ENCODE measurements around the gene WASHC4.

WASHC4 gene

GRCh38 chr12:105141320-105141922 lies 33.9 kb downstream of the WASHC4 start:
- no peak for DNase-seq (ENCODE audit: extremely low spot score)
- CTCF ChIA-PET, result no interaction called here
- TF ChIP-seq ELF4 (IDR thresholded peaks at IDR 0.05) (no peak), FOXA1 (IDR thresholded peaks at IDR 0.05) (no peak), CTBP1 (IDR thresholded peaks at IDR 0.05; ENCODE audit: borderline replicate concordance) (no peak), ARNT (IDR thresholded peaks at IDR 0.05) (no peak), ZNF384 (IDR thresholded peaks at IDR 0.05) (no peak), TARDBP (IDR thresholded peaks at IDR 0.05) (no peak), FOXK2 (IDR thresholded peaks at IDR 0.05) (no peak), HDGF (IDR thresholded peaks at IDR 0.05; ENCODE audit: borderline replicate concordance) (no peak), BHLHE40 (IDR thresholded peaks at IDR 0.05; ENCODE audit: borderline replicate concordance) (no peak), SP1 (IDR thresholded peaks at IDR 0.05) (no peak), SUZ12 (IDR thresholded peaks at IDR 0.05) (no peak), L3MBTL2 (conservative IDR thresholded peaks at IDR 0.05) (no peak)
- POLR2A ChIA-PET, result no interaction called here

DNA sequence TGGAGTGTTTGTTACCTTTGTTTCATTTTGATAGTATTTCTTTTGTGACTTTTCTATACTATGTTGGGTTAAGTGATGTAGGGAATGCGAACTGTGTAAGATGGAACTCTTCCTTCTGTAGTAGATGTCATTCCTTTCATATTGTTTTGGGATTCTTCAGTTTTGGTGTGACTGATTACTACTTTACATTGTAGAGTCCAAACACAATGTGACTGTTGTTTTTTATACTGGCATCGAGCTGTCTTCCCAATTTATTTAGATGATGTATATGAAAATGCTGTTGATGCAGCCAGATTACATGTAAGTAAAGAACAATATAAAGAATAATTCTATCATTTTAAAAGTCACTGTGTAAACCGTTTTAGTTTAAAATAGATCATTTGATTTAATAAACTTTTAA lies 34.7 kb downstream of the WASHC4 start:
- TF ChIP-seq TARDBP (IDR thresholded peaks at IDR 0.05) (no peak), FOXK2 (IDR thresholded peaks at IDR 0.05) (no peak), ARNT (IDR thresholded peaks at IDR 0.05) (no peak), LEF1 (IDR thresholded peaks at IDR 0.05; ENCODE audit: borderline replicate concordance) (no peak), HDGF (IDR thresholded peaks at IDR 0.05; ENCODE audit: borderline replicate concordance) (no peak), PKNOX1 (IDR thresholded peaks at IDR 0.05) (no peak), SP1 (IDR thresholded peaks at IDR 0.05) (no peak), ELF4 (IDR thresholded peaks at IDR 0.05) (no peak), FOXM1 (IDR thresholded peaks at IDR 0.05; ENCODE audit: borderline replicate concordance) (no peak), CTBP1 (IDR thresholded peaks at IDR 0.05; ENCODE audit: borderline replicate concordance) (no peak), FOXA1 (IDR thresholded peaks at IDR 0.05) (no peak), BHLHE40 (IDR thresholded peaks at IDR 0.05; ENCODE audit: borderline replicate concordance) (no peak), ZNF384 (IDR thresholded peaks at IDR 0.05) (no peak), L3MBTL2 (conservative IDR thresholded peaks at IDR 0.05) (no peak), SUZ12 (IDR thresholded peaks at IDR 0.05) (no peak), NFRKB (IDR thresholded peaks at IDR 0.05) (no peak)
- no peak for DNase-seq (ENCODE audit: extremely low spot score)
- CTCF ChIA-PET, result no interaction called here
- POLR2A ChIA-PET, result no interaction called here

DNA sequence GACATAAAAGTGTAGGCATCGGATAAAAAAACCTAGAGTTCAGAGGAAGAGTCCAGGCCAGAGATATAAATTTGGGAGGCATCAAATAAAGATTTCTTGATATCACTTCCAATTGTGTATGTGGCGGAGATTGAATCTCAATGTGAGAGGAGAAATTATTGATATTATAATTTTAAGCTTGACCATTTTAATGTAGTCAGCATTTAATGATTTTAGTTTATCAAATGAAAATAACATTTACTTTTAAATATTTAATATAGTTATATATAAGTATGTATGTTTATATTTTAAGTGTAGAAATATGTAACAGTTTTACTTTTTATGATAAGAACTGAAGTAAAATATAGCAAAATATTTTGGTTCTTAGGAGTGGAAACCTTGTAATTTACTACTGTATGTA lies 48.7 kb downstream of the WASHC4 start:
- DNase-seq (ENCODE audit: extremely low spot score), result no peak
- POLR2A ChIA-PET, result no interaction called here
- TF ChIP-seq PKNOX1 (IDR thresholded peaks at IDR 0.05), result no peak
- no peak for TF ChIP-seq ARNT (IDR thresholded peaks at IDR 0.05)
- TF ChIP-seq L3MBTL2 (conservative IDR thresholded peaks at IDR 0.05), result no peak
- no peak for TF ChIP-seq TARDBP (IDR thresholded peaks at IDR 0.05)
- TF ChIP-seq SUZ12 (IDR thresholded peaks at IDR 0.05), result no peak
- no peak for TF ChIP-seq LEF1 (IDR thresholded peaks at IDR 0.05; ENCODE audit: borderline replicate concordance)
- CTCF ChIA-PET, result no interaction called here

- DNase-seq (ENCODE audit: extremely low spot score), result no peak
- no peak for TF ChIP-seq FOXM1 (IDR thresholded peaks at IDR 0.05; ENCODE audit: borderline replicate concordance)
- no peak for TF ChIP-seq SP1 (IDR thresholded peaks at IDR 0.05)
- no peak for TF ChIP-seq TARDBP (IDR thresholded peaks at IDR 0.05)
- TF ChIP-seq L3MBTL2 (conservative IDR thresholded peaks at IDR 0.05), result no peak
- TF ChIP-seq HDGF (IDR thresholded peaks at IDR 0.05; ENCODE audit: borderline replicate concordance), result no peak
- TF ChIP-seq ZNF384 (IDR thresholded peaks at IDR 0.05), result no peak
- TF ChIP-seq FOXA1 (IDR thresholded peaks at IDR 0.05), result no peak
- no peak for TF ChIP-seq CTBP1 (IDR thresholded peaks at IDR 0.05; ENCODE audit: borderline replicate concordance)
- no peak for TF ChIP-seq NFRKB (IDR thresholded peaks at IDR 0.05)
- TF ChIP-seq PKNOX1 (IDR thresholded peaks at IDR 0.05), result no peak
- TF ChIP-seq ELF4 (IDR thresholded peaks at IDR 0.05), result no peak
- no peak for TF ChIP-seq SUZ12 (IDR thresholded peaks at IDR 0.05)
- TF ChIP-seq ARNT (IDR thresholded peaks at IDR 0.05), result no peak
- no peak for TF ChIP-seq BHLHE40 (IDR thresholded peaks at IDR 0.05; ENCODE audit: borderline replicate concordance)
- no peak for TF ChIP-seq LEF1 (IDR thresholded peaks at IDR 0.05; ENCODE audit: borderline replicate concordance)
- ChIA-PET CTCF (no interaction called here), POLR2A (no interaction called here)
Measured at GRCh38 chr12:105157606-105158005, 50.1 kb downstream of the WASHC4 start.

DNA sequence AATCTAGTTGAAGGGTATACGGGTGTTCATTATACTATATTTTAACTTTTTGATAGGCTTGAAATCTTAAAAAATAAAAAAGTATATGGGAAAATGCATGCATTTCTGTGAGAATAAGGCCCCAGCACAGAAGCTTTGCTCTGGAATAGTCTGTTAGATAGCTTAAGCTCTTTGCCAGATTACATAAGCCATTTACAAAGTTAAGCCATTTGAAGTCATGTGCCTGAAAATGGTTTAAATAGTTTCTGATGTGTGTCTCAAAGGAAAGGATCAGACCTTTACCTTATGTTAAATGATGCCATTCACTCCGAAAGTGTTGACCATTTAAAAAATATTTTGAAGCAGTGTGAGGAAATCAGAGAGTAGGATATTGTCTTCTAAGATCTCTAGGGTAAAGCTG lies 51.3 kb downstream of the WASHC4 start:
- TF ChIP-seq ELF4 (IDR thresholded peaks at IDR 0.05), result no peak
- no peak for TF ChIP-seq CTBP1 (IDR thresholded peaks at IDR 0.05; ENCODE audit: borderline replicate concordance)
- no peak for TF ChIP-seq FOXA1 (IDR thresholded peaks at IDR 0.05)
- no peak for TF ChIP-seq FOXK2 (IDR thresholded peaks at IDR 0.05)
- TF ChIP-seq HDGF (IDR thresholded peaks at IDR 0.05; ENCODE audit: borderline replicate concordance), result no peak
- TF ChIP-seq L3MBTL2 (conservative IDR thresholded peaks at IDR 0.05), result no peak
- no peak for TF ChIP-seq SP1 (IDR thresholded peaks at IDR 0.05)
- TF ChIP-seq NFRKB (IDR thresholded peaks at IDR 0.05), result no peak
- TF ChIP-seq SUZ12 (IDR thresholded peaks at IDR 0.05), result no peak
- no peak for TF ChIP-seq BHLHE40 (IDR thresholded peaks at IDR 0.05; ENCODE audit: borderline replicate concordance)
- no peak for TF ChIP-seq PKNOX1 (IDR thresholded peaks at IDR 0.05)
- no peak for TF ChIP-seq FOXM1 (IDR thresholded peaks at IDR 0.05; ENCODE audit: borderline replicate concordance)
- TF ChIP-seq LEF1 (IDR thresholded peaks at IDR 0.05; ENCODE audit: borderline replicate concordance), result no peak
- TF ChIP-seq ARNT (IDR thresholded peaks at IDR 0.05), result no peak
- TF ChIP-seq TARDBP (IDR thresholded peaks at IDR 0.05), result no peak
- TF ChIP-seq ZNF384 (IDR thresholded peaks at IDR 0.05), result no peak
- ChIA-PET POLR2A (no interaction called here), CTCF (no interaction called here)
- no peak for DNase-seq (ENCODE audit: extremely low spot score)

All from HEK293T (cell line).